Midbrain (tissue), 1 donor: ENCODE data around the gene RPS6KA5.
"Not testable (repeated sequence)": the region's sequence is repeated elsewhere in the genome, so short reads cannot be mapped to it uniquely, and the experiment has no call there.

ENCODE experiments used
- DNase-seq: peaks from one replicate; lab custom pipeline; 2025; lab: John Stamatoyannopoulos, UW

RPS6KA5 gene

GRCh38 chr14:91067186-91067585, 6.7 kb upstream of the RPS6KA5 start:
- no peak for DNase-seq

GRCh38 chr14:91065266-91065665, 4.8 kb upstream of the RPS6KA5 start:
- no peak for DNase-seq

GRCh38 chr14:91063119-91063518, 2.7 kb upstream of the RPS6KA5 start:
- no peak for DNase-seq

- no peak for DNase-seq
Observed at GRCh38 chr14:91062600-91062999, 2.2 kb upstream of the RPS6KA5 start.

GRCh38 chr14:91061056-91061887, 831 bp upstream of the RPS6KA5 start:
- no peak for DNase-seq

- DNase-seq = no peak
Observed at GRCh38 chr14:91059576-91060350, 678 bp downstream of the RPS6KA5 start.

GRCh38 chr14:91058042-91058581, 2.3 kb downstream of the RPS6KA5 start:
- peak; percentile 27 for DNase-seq

- DNase-seq = no peak
Observed at GRCh38 chr14:91056361-91056760, 4.1 kb downstream of the RPS6KA5 start.

- DNase-seq = no peak
Observed at GRCh38 chr14:91055016-91055415, 5.4 kb downstream of the RPS6KA5 start.

- no peak for DNase-seq
Observed at GRCh38 chr14:91048676-91049075, 11.8 kb downstream of the RPS6KA5 start.

- no peak for DNase-seq
Observed at GRCh38 chr14:91048265-91048664, 12.2 kb downstream of the RPS6KA5 start.

GRCh38 chr14:91047174-91047753, 13.2 kb downstream of the RPS6KA5 start:
- DNase-seq = no peak

- no peak for DNase-seq
Observed at GRCh38 chr14:91046488-91047072, 13.9 kb downstream of the RPS6KA5 start.

GRCh38 chr14:91041450-91041849, 19.0 kb downstream of the RPS6KA5 start:
- DNase-seq = no peak

GRCh38 chr14:91040545-91040944, 19.9 kb downstream of the RPS6KA5 start:
- no peak for DNase-seq

GRCh38 chr14:91038439-91038838, 22.0 kb downstream of the RPS6KA5 start:
- no peak for DNase-seq

- no peak for DNase-seq
Observed at GRCh38 chr14:91036741-91037469, 23.5 kb downstream of the RPS6KA5 start.

GRCh38 chr14:91035855-91036254, 24.6 kb downstream of the RPS6KA5 start:
- no peak for DNase-seq

GRCh38 chr14:91034379-91034778, 26.1 kb downstream of the RPS6KA5 start:
- not testable (repeated sequence) for DNase-seq

GRCh38 chr14:91032248-91032647, 28.2 kb downstream of the RPS6KA5 start:
- no peak for DNase-seq

GRCh38 chr14:91031666-91032065, 28.8 kb downstream of the RPS6KA5 start:
- no peak for DNase-seq
